NCI-H2227 treated with DMSO at 0.1 percent for 48 hours (cell line): ENCODE data around the gene GJA4.

ENCODE experiments used
- DNase-seq: peaks from one replicate; lab custom pipeline; 2025; lab: John Stamatoyannopoulos, UW

The GJA4 gene

GRCh38 chr1:34792868-34793727 lies at the start of gene GJA4:
Gene GJA4 (plus strand): TSS chr1:34792999. CDS start chr1:34794214, 1,215 bp downstream.
- DNase-seq = no peak

- no peak for DNase-seq
These were observed 49.0 kb upstream of the GJA4 start for GRCh38 chr1:34743775-34744174.

- DNase-seq = no peak
These were observed 47.9 kb upstream of the GJA4 start for GRCh38 chr1:34744851-34745250.

- DNase-seq = no peak
These were observed 47.1 kb upstream of the GJA4 start for GRCh38 chr1:34745666-34746065.

- DNase-seq = no peak
These were observed 46.7 kb upstream of the GJA4 start for GRCh38 chr1:34746101-34746500.

GRCh38 chr1:34746785-34747637 lies 45.8 kb upstream of the GJA4 start:
- DNase-seq = peak; percentile 84

GRCh38 chr1:34747638-34747941 lies 45.2 kb upstream of the GJA4 start:
- peak; percentile 84 for DNase-seq

GRCh38 chr1:34749992-34750391 lies 42.8 kb upstream of the GJA4 start:
- no peak for DNase-seq

GRCh38 chr1:34750610-34751009 lies 42.2 kb upstream of the GJA4 start:
- no peak for DNase-seq

- no peak for DNase-seq
These were observed 39.6 kb upstream of the GJA4 start for GRCh38 chr1:34753163-34753562.

- DNase-seq = no peak
These were observed 37.7 kb upstream of the GJA4 start, which contains the start of gene GJB5 for GRCh38 chr1:34754964-34755637. Gene GJB5 (plus strand): TSS chr1:34755047. CDS start chr1:34757331, 2,284 bp downstream.

GRCh38 chr1:34755961-34756360 lies 36.8 kb upstream of the GJA4 start:
- DNase-seq = no peak

GRCh38 chr1:34757386-34757785 lies 35.4 kb upstream of the GJA4 start:
- no peak for DNase-seq

GRCh38 chr1:34758751-34759150 lies 34.0 kb upstream of the GJA4 start:
- DNase-seq = no peak

- DNase-seq = no peak
These were observed 33.1 kb upstream of the GJA4 start, which contains the start of gene GJB4 for GRCh38 chr1:34759503-34760357. Gene GJB4 (plus strand): TSS chr1:34759740. CDS start chr1:34761255, 1,515 bp downstream.

GRCh38 chr1:34761176-34761761 lies 31.5 kb upstream of the GJA4 start:
- no peak for DNase-seq

- no peak for DNase-seq
These were observed 31.0 kb upstream of the GJA4 start for GRCh38 chr1:34761776-34762307.

GRCh38 chr1:34762474-34763141 lies 30.2 kb upstream of the GJA4 start:
- no peak for DNase-seq

- no peak for DNase-seq
These were observed 29.5 kb upstream of the GJA4 start for GRCh38 chr1:34763142-34763781.

GRCh38 chr1:34768856-34769255 lies 23.9 kb upstream of the GJA4 start:
- DNase-seq = no peak
